OCI-LY1 (cell line): Measurements from ENCODE around the gene SIDT1.

Source experiments
- CTCF ChIP-seq: fragments of 200-600 bp; sonication (generic), shearing (Covaris generic); IDR thresholded peaks from 2 replicates; pipeline ENCODE4 v1.5.1; 2017; ENCODE audit warnings: mild to moderate bottlenecking, antibody characterized with exemption, low read length, moderate library complexity, mixed read lengths
- EZH2 ChIP-seq: fragments of 200-600 bp; sonication (generic), shearing (Covaris generic); IDR thresholded peaks from 2 replicates; pipeline ENCODE4 v1.8.0; 2017; ENCODE audit warnings: borderline replicate concordance, mixed run types, mild to moderate bottlenecking, antibody characterized with exemption, low read length, moderate library complexity, mixed read lengths

GRCh38 chr3:113523241-113523640, 9.1 kb upstream of the SIDT1 start:
- TF ChIP-seq CTCF (no peak), EZH2 (no peak)
